Measurements from ENCODE around the gene TTLL6.
"Not testable (repeated sequence)": the region's sequence is repeated elsewhere in the genome, so short reads cannot be mapped to it uniquely, and the experiment has no call there.

TTLL6 gene

DNA sequence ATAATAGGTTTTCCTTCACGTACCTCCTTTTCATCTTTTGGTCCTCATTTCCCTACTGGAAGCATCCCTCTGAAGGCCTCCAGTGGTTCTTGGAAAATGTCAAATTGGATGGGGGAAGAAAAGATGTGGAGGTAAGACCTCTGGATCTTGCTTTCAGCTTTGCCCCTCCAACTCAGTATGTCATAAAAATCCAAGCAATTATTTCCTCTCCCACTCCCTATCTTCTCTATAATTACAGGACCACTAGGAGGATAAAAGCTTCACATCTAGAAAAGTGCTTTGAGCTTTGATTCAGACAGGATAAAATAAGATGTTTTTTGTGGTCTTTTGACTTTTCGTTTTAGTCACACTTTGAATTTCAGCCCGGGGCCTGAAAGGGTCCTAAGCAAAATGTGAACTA lies 1.7 kb downstream of the TTLL6 start:
- no peak for DNase-seq (ENCODE audit: low spot score)

DNA sequence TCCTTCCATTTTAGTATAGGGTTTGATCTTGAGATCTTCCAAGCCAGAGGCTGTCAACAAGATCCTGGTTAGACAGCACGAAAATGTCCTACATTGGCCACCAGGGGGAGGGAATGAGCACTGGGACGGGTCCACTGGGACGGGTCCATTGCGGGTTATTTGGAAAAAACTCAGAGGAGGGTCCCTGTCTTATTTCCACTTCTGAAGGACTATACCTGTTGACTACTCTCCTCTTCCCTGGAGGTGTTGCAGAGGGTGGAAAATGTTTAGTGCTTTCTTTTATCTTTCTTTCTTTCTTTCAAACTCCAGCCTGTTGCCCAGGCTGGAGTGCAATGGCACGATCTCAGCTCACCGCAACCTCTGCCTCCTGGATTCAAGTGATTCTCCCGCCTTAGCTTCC lies 2.5 kb downstream of the TTLL6 start:
- peak; percentile 76 for DNase-seq (ENCODE audit: low spot score)

DNA sequence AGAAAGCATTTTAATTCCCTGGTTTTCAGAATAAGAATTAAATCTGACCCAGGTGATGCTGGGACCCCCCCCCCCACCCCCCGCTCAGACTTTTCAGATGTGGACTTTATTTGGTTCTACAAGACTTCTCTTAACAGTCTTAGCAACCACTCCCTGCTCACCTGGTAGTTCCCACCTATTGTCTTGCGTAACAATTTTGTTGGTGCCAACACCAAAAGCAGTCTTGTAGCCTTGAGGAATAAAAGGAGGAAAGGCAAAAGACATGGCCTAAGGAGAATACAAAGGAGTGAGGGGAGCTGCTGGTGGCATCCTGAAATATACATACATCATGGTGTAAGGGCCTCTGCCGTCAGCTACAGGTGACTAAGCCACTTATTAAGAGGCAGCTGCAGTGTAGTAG lies 5.0 kb downstream of the TTLL6 start:
- no peak for DNase-seq (ENCODE audit: low spot score)

DNA sequence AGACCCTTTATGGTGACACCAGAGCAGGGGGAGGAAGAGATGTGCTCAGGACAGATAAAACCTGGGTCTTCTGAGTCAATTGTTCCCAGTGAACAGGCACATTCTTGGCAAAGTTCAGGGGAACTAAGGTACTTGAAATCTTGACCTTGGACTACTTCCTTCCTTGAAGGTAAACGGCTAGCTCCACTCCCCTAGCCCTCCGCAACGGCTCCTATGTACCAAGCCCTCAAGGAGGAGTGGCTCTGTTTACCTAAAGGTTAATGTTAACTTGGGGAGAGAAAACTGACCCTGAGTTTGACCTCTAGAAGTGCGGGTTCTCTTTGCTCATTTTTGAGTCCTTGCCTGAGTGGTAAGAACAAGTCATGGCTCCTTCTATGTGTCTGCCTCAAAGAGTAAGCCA lies 7.8 kb downstream of the TTLL6 start:
- DNase-seq (ENCODE audit: low spot score) = no peak

DNA sequence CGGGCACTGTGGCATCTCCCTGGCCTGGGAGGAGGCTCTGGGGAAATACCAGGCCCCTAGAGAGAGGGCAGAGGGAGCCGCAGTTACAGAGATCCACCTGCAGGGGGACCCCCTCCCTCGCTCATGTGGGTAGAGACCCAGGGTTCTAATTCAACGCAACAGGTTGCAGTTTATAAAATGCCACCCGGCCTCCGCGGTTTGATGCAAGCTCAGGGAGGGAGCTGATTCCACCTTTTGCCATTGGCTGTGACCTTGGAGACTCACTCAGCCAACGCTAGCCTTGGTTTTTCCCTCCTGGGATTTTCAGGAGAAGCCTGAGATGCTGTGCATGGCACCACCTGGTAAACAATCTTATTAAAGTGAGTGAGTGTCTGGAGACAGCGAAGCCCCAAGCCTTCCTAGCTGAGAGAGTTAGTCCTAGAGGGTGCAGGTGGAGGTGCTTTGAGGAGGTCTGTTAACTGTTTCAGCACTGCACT lies 12.1 kb downstream of the TTLL6 start:
- peak; percentile 76 for DNase-seq (ENCODE audit: low spot score)

DNA sequence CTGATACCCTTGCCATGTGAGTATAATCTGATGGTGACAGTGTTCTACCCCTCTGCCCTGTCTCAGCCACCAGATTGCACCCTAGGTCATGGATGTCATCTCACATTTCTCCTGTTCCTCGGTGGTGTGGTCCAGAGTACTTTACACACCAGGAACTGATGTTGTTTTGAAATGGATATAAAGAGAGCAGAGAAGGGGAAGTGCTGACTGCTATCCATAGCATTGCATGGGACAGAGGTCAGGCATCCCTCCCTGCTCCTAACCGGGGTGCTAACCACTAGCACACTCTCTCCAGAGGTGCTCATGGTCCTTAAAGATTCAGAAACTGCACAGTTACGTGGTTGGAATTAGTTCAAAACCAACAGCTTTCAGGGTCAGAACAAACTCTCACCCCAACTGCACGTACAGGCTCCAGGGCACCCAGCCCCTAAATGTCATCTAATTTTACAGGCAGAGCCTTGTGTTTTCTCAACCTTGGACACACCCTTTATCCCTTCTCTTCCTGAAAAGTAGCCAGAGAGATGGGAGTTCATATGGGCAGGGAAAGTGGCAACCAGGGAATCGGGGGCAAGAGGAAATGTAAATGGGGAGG lies 16.3 kb downstream of the TTLL6 start:
- no peak for DNase-seq (ENCODE audit: low spot score)

DNA sequence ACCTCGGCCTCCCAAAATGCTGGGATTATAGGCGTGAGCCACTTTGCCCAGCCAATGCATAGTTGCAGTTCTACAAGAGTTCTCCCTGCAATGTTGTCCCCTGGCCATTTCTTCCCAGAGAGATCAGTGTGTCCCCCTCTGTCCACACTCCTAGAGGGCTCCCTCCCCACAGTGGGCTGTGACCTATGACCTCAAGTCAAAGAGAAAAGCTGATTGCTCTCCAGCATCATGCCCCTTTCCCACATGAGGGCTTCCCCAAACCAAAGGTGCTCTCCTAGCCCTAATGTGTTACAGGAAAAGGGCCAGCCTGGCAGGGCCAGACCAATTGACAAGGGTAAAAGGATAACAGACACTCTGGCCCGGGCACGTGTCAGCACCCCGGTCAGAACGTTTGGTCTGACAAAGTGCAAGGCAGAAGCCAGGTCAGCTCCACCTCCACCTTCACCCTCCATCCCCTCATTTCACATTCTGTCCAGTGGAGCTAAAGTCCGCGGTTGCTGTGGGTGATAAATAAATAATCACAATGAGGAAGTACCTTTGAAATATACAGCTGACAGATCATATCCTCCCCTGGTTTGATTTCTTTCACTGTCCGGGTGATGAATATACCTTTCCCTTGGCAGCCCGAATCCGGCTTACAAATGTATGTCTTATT lies 17.8 kb downstream of the TTLL6 start:
- no peak for DNase-seq (ENCODE audit: low spot score)

DNA sequence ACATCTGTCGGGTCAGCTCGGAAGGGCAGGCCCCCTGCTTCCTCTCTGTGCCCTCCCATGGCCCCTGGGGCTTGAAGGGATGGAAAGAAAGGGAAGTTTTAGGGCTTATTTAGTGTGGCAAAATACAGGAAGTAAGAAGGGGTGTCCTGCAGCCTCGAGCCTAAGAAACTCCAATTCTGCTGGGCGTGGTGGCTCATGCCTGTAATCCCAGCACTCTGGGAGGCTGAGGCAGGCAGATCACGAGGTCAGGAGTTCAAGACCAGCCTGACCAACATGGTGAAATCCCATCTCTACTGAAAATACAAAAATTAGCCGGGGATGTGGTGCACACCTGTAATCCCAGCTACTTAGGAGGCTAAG lies 20.9 kb downstream of the TTLL6 start:
- not testable (repeated sequence) for DNase-seq (ENCODE audit: low spot score)

DNA sequence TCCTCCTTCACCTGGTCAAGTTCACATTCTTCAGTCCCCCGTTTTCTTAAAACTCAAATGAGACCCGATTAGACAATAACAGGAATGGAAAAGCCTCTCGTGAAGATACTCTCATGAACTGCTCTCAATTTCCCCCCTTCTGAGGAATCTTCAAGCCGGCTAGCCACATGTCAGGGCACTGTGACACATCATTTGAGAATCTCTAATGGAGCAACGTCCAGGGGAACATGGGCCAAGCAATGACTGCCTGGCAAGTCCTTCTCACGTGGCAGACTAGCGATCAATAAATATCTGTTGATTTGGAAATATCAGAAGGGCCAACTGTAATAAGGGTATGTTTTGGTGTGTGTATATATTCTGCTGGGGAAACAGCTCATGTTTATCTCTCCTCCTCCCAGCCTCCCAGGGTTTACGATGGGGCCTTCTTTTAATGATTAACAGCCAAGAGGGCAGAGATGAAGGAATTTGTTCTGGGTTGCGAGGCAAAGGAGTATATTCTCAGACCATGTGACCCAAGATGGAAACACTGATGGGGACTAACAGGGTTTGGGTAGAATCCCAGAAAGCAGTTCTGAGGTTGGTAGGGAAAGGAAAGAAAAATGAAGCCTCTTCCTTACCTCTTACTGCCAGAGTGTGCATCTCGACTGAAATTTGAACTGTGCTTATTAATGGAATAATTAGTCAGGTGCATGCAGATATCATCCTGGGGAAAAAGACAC lies 21.4 kb downstream of the TTLL6 start:
- no peak for DNase-seq (ENCODE audit: low spot score)

DNA sequence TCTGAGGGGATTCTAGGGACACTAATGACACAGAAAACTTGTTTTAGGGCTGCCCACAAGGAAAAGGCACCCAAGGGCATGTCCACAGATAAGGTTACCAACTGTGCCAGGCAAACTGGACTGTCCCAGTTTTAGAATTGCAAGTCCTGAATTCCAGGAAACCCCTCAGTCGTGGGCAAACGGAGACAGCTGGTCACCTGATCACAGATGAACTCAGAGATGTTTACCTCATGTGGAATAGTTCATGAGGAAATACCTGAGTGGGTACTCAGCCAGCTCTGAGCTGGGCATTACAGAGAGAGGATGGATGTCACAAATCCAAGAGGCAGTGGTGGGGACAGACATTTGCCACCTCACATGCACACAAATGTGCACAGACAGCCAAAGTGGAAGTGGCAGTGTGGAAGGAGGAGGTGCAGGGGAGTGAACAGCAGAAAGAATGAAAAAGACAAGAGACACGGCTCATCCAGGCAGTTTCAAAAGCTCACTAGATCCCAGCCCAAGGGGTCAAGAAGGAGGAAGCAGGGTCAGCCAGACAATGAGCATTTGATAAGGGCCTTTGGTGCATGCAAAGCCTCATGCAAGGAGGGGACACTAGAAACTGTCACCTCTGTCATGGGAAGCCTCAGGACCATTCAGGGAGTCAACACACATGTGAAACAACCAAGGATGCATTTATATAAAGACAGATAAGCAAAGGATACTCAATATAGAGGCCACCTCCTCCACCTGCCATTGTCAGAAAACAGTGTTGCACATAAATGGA lies 24.8 kb downstream of the TTLL6 start:
- DNase-seq (ENCODE audit: low spot score) = no peak

DNA sequence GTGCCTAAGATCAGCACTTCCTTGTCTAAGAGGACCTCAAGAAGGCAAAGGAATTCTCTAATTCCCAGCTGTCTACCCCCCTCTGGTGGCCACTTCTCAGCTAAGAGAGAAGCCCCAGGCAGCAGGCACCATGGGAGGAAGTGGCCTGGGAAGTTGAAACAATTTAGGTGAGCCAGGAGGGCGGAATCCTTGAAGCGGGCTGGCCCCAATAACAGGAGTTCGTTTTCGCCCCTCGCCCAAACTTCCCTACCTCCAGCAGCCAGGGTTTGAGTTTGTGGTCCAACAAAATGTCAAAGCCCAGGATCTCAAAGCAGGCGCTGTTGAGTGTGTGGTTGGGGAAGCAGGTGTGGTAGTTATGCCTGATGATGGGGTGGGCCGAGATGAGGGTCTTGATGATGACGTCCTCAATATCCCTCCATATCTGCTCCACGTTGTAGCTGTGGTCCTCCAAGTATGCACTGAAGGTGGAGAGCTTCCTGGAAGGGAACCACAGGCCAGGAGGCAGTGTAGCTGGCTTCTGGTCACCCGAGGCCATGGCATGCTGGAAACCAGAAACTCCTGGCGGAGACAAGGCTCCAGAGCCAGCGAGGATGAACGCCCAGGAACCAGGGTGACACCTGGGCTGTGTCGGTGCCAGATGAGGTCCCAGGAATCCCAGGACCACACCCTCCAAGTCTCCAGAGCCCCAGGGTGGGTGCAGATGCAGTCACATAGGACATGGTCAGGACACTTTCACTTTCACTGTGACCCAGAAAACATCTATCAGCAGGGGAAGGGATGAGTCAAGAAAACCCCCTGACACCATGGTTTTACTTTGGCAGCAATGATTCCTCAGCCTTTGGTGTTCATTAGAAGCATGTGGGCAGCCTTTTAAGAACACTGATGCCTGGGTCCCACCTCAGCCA lies 25.6 kb downstream of the TTLL6 start:
- DNase-seq (ENCODE audit: low spot score) = peak; percentile 40

DNA sequence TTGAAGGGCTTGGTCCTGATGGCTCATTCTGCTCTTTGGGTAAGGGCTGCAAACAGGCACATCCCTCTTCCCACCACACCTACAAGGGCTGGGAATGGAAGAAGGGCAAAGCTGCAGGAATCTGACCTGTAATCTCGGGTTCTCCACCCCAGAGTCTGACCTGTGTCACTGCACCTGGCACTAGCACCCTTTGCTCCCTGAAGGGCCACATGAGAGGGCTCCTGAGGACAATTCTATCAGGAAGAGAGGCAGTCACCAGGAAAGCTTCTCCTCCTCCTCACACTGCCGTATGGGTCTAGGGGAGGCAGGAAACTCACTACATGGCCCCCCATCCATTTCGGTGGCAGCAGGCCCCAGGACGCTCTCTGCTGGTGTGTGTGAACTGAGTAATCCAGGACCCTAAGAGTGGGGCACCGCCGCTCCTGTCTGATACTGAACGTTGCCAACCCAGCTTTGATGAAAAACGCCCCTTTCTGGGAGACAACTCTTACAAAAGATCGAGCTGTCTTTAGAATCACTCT lies 26.4 kb downstream of the TTLL6 start:
- no peak for DNase-seq (ENCODE audit: low spot score)

DNA sequence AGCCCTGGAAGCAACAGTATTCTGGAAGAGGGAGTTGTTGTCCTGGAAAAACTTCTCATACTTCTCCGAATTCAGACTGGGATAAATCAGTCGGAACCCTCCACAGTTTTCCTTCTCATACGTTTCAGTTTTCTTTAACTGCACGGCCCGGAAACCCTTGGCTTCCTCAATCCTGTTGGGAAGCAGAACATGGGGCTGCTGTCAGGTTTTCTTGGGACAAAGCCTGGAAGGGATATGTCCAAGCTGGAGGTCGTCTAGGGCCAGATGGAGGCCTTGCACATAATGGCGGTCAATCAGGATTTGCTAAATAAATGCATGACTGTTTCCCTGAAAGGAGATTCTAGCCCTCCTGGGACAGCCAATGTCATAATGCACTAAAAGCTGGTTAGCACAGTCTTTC lies 29.2 kb downstream of the TTLL6 start:
- no peak for DNase-seq (ENCODE audit: low spot score)

DNA sequence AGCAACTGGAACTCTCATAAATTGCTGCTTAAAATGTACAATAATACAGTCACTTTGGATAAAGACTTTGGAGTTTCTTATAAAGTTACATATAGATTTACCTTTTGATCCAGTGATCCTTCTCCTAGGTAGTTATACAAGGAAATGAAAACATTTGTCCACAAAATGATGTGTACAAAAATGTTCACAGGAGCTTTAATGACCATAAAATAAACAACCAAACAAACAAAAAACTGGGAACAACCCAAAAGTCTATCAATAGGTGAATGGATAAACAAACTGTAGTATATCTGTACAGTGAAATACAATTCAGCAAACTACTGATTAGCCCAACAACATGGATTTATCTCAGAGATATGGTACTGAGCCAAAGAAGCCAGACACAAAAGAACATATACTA lies 37.6 kb downstream of the TTLL6 start:
- no peak for DNase-seq (ENCODE audit: low spot score)

DNA sequence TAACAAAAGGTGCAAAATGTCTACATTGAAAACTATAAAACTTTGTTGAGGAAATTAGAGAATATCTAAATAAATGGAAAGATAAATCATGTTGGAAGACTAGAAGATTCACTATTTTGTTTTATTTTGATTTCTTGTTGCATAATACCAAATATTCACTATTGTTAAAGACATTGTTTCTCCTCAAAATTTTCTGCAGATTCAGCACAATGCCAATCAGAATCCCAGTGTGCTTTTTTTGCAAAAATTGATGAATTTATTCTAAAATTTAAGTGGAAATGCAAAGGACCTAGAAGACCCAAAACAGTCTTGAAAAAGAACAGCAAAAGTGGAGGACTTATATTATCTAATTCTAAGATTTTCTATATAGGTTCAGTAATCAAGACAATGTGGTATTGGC lies 40.4 kb downstream of the TTLL6 start:
- DNase-seq (ENCODE audit: low spot score) = no peak

DNA sequence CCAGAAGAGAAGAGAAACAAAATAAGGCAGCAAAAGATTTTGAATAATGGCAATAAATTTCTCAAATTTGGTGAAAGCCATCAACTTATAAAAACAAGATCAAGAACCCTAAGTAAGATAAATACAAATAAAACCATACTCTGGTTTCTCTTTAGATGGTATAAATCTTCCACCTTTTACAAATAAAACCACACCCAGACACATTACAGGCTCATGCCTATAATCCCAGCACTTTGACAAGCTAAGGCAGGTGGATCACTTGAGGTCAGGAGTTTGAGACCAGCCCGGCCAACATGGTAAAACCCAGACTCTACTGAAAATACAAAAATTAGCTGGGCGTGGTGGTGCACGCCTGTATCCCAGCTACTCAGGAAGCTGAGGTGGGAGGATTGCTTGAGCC lies 43.8 kb downstream of the TTLL6 start:
- no peak for DNase-seq (ENCODE audit: low spot score)

DNA sequence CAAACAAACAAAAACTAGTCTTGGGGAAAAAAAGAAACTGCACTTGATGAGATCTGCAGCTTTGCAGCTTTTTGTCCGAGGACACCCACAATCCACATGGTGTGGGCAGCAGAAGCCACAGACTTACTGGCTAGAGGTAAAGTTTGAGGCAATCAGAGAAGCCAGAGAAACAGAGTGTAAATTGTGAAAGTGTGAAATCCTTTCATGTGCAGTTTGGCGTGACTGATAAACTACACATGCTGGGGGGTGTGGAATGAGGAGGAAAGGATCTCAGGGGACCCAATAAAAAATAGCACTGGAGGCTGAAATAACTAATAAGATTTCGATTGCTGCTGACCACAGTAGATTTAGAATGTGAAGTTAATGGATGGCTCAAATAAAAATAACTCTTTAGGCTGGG lies 46.1 kb downstream of the TTLL6 start:
- DNase-seq (ENCODE audit: low spot score) = no peak

DNA sequence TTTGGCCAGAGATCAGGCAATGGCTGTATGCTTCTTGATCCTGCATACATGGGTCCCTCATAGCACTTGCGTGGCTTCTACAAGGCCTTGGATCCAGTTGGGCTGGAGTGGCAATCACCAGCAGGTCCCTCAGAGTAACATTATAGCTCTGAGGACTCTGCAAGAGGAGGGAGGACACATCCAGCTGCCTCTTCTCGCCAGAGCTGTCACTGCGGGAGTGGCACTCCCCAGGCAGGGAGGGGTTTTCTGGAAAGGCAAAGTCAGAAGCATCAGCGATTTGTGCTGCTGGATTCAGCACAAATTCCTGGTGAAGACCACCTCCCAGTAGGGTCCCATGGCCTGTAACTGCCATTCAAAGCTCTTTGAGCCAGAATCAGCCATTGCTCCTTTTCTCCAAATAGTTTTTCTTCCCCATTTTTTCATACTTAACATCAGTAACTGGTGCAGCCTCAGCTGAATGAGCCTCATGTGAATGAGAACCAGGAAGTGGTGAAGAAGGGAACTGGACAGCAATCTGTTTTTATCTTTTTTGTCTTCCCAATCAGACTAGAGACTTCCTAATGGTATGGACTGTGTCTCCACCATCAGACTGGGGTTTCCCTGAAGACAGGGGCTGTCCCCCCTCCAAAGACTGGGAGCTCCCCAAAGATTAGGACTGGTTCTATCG lies 47.9 kb downstream of the TTLL6 start:
- DNase-seq (ENCODE audit: low spot score) = no peak

DNA sequence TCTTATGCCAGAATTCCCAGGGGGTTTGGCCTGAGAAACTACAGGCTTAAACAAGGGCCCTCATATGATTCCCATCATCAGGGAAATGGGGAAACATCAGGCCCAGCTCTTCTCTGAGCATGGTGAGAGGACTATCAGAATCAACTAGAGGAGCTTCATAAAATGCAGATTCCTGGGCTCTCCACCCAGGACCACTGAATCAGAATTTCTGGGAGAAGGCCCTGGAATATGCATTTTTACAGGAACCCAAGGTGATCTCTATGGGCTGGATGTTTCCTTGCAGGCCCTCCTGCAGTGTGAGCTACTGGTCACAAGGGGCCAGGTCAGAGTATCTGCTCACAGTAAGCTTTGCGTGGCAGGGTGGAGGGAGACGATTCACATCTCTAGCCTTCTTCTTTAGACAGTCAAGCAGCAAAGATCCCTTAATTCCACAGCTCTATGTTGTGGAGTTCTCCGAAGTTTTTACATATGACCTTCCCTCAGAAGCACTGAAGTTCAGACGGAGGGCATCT lies 49.7 kb downstream of the TTLL6 start:
- no peak for DNase-seq (ENCODE audit: low spot score)

DNA sequence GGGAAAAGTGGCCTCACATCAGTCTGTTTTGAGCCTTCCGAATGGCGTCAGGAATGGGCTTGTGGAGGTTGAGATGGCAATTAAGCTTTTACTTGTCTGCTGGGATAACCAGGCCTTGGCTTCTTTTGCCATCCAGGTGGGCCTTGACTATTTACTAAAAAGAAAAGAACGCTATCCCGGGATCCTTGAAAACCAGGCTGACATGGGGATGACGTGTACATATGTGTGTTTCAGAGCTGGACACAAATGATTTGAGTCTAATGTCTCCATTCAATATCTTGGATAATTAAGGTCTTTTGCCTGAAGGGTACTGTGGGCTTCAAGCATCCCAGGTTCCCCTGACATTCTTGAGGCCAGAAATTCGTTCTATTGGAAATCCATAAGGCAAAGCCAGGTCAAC lies 55.9 kb downstream of the TTLL6 start:
- DNase-seq (ENCODE audit: low spot score) = no peak

DNA sequence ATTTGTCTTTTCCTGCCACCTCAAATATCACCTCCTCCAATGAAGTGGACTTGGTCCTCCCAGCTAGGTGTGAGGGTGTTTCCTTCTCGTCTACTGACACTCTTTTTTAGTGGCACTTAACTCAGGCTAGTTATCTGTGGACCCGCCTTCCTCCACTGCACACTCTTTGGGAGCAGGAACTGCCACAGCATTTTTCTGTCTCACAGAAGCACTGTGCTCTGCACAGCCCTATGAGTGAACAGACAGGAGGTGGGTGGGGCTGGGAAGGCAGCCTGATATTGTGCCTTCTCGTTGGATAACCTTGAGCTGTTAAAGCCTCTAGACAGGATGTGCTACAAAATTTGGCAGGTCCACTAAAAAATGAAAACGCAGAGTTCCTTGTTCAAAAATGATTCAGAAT lies 56.6 kb downstream of the TTLL6 start:
- DNase-seq (ENCODE audit: low spot score) = no peak

All from NAMALWA (cell line).